Brain microvascular endothelial cell (primary cell): ENCODE results near the gene LRP3.

ENCODE experiments used
- DNase-seq: peaks from one replicate; pipeline ENCODE4 v3.0.0-alpha.2; 2020
- H3K27ac ChIP-seq: fragments of 250-450 bp; sonication (Bioruptor Pico); 2 replicates; pipeline ENCODE4 v1.5.1; 2020; ENCODE audit warnings: mild to moderate bottlenecking, moderate library complexity
- H3K27me3 ChIP-seq: fragments of 250-450 bp; sonication (Bioruptor Pico); replicated peaks from 2 replicates; pipeline ENCODE4 v1.5.1; 2020; ENCODE audit warnings: mild to moderate bottlenecking
- H3K36me3 ChIP-seq: fragments of 250-450 bp; sonication (Bioruptor Pico); replicated peaks from 2 replicates; pipeline ENCODE4 v1.5.1; 2020; ENCODE audit warnings: mild to moderate bottlenecking
- H3K4me3 ChIP-seq: 2 replicates; pipeline ENCODE4 v1.5.1; 2011; ENCODE audit warnings: low read depth, mild to moderate bottlenecking, control low read depth, low read length, moderate library complexity
- CTCF ChIP-seq: IDR thresholded peaks from 2 replicates; pipeline ENCODE4 v1.5.1; 2011; ENCODE audit warnings: low read depth, mild to moderate bottlenecking, moderate library complexity, low read length, control low read depth, inconsistent platforms; ENCODE audit errors: missing control alignments
- in situ Hi-C: cut with HindIII; loops from 2 replicates; pipeline ENCODE4 v1.10.0; 2017; ENCODE audit warnings: low sequenced_read_pairs, low pct_ligation_motif_present

The LRP3 gene

GRCh38 chr19:33202546-33203507 lies 8.7 kb downstream of the LRP3 start:
- peaks cover 8% of the 10 kb centered on the region for H3K36me3 ChIP-seq
- no peak for DNase-seq
- in situ Hi-C loops: no loop called here
- no peaks in the 10 kb centered on the region for H3K27me3 ChIP-seq
- no peak overlapping the region for H3K27ac ChIP-seq
- H3K4me3 ChIP-seq: no peak overlapping the region
- no peak for TF ChIP-seq CTCF

- in situ Hi-C loops: no loop called here
- H3K27me3 ChIP-seq: no peaks in the 10 kb centered on the region
- no peak overlapping the region for H3K4me3 ChIP-seq
- peaks cover 8% of the 10 kb centered on the region for H3K36me3 ChIP-seq
- DNase-seq: no peak
- H3K27ac ChIP-seq: no peak overlapping the region
- no peak for TF ChIP-seq CTCF
Measured at GRCh38 chr19:33203529-33203928, 9.4 kb downstream of the LRP3 start.

- Histone ChIP-seq H3K4me3 (no peak overlapping the region), H3K36me3 (peaks cover 8% of the 10 kb centered on the region), H3K27me3 (no peaks in the 10 kb centered on the region), H3K27ac (no peak overlapping the region)
- DNase-seq: no peak
- in situ Hi-C loops: no loop called here
- no peak for TF ChIP-seq CTCF
Measured at GRCh38 chr19:33204136-33204973, 10.2 kb downstream of the LRP3 start.

- in situ Hi-C loops: no loop called here
- TF ChIP-seq CTCF: no peak
- Histone ChIP-seq H3K27me3 (no peaks in the 10 kb centered on the region), H3K27ac (no peak overlapping the region), H3K36me3 (peaks cover 8% of the 10 kb centered on the region), H3K4me3 (no peak overlapping the region)
- DNase-seq: no peak
Measured at GRCh38 chr19:33205110-33205509, 11.0 kb downstream of the LRP3 start.

- in situ Hi-C loops: no loop called here
- H3K27me3 ChIP-seq: no peaks in the 10 kb centered on the region
- no peak overlapping the region for H3K27ac ChIP-seq
- no peak for TF ChIP-seq CTCF
- no peak for DNase-seq
- peaks cover 8% of the 10 kb centered on the region for H3K36me3 ChIP-seq
- no peak overlapping the region for H3K4me3 ChIP-seq
Measured at GRCh38 chr19:33205531-33206260, 11.6 kb downstream of the LRP3 start.
